GM18868 (cell line): Measurements from ENCODE around the gene KLF3.

ENCODE experiments used
- ATAC-seq: cut with Tn5 transposase; IDR thresholded peaks from one replicate; pipeline ENCODE4 v1.9.1; 2021; ENCODE audit warnings: mild to moderate bottlenecking, moderate library complexity; ENCODE audit not compliant: unreplicated experiment

Gene KLF3

DNA sequence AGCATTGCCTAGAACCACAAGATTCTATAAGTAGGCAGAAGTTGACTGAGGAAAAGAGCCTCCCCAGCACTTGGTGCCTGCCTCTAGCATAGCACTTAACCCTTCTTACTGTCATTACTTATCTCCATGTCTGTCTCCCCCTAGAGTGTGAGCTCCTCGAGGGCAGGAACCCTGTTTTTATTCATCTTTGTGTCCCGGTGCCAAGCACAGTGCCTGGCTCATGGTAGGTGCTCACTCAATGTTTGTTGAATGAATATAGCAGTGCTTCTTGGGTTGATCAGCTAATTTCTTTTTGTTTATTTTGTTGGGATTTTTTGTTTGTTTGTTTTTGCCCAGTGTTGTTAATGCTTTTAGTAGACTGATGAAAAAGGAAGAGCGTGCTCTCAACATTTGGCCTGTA lies 30.3 kb downstream of the KLF3 start:
- ATAC-seq: no peak

DNA sequence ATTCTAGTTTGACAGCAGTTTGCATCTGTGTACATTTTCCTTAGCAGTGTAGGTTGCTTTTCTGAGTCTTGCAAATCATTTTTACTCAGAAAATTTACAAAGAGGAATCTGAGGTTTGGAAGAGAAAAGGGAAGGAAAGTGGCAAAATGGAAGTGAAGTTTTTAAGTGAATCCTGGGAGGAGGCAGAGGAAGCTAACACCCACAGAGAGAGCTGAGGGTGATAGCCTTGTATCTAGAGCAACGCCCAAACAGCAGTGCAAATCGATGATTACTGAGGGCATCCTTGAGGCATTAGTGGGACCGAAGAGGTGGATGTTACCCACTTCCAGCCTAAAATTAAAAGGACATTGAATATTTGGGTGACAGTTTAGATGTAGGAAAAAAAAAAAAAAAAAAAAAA lies 31.8 kb downstream of the KLF3 start:
- ATAC-seq: no peak

DNA sequence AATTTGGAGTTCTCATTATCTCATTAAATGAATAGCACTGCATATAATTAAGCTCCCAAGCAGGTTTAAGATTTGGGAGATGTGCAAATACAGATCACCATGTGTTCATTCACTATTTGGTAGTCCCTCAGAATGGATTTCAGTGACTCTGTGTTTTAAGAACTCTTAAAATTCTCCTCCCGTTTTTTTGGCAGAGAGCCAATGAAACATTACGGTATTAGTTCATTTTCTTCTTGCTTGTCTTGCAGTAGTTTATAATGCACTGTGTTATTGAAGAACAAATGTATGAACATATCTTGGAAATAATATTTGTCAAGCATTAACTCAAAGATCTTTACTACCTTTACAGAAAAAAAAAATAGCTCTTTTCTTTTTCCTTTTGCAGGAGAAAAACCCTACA lies 32.7 kb downstream of the KLF3 start:
- ATAC-seq: no peak

DNA sequence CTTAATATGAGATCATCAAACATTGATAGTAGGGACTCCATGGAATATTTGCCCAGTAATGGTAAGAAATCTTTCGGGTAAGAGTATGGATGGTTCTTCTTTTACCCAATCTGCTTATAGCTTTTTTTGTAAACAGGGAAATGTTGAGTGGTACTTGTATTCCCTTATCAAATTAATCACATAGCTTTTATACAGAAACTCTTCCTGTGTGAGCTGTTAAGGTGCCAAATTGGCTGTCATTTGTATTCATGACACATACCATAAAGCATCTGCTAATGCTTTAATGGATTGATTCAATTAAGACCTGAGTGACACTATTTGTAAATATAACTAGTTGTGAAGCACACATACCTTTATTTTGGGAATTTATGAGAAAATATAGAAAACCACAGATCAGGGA lies 34.2 kb downstream of the KLF3 start:
- no peak for ATAC-seq

DNA sequence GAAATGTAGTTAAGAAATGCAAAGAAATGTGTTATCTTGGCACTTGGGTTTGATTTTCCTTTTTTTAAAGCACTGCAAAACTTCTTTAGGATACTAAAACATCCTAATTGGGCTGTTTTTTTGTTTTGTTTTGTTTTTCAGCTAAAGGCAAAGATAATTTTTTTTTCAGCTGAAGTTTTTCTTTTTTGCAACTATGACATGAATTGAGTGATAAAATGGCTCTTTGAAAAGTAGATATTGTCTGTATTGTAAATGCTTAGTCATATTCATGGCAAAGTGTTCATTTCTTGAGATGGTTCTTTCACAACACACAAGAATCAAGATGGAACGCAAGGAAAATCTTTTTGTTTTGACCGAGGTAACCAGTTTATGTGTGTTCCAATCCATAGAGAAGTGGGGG lies 35.1 kb downstream of the KLF3 start:
- no peak for ATAC-seq

DNA sequence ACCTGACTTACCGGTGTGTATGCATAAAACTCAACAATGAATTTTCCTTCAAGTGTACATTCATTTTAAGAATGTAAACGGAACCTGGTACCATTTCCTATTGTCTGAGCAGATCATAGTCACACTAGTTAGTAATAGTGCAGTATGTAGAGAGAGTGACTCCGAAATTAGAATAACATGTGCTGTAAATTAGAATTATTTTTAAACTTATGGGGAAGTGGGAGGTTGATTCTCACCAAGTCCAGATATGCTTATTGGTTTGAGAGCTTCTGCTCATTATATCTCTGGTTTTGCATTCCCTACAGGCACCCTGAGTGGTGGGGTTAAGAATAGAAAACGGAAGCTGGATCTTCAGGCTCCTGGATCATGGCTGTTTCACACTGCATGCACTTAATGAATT lies 39.6 kb downstream of the KLF3 start:
- peak; percentile 63 for ATAC-seq

DNA sequence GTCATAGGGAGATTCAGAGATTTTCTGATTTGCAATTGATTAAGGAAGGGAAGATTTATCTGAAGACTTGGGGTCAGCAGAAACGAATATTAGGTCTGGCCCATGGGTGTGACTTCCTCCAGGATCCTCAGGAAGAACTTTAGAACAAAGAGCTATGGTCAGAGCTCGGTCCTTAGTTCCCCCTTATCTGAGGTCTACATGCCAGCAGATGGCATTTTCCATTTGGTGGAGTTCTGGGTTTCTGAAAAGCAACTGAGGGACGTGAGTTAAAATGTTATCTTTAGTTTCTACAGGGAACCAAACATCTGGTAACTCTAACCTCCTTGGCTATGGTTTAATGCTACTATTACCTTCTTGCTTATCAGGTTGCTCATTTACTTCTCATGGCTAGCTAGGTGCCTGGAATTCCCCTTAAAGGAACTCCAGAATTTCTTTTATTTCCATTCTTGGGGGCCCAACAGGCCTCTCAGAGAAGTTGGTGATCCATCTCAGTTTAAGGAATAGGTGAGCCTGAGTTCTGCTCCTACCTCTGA lies 40.7 kb downstream of the KLF3 start:
- no peak for ATAC-seq

DNA sequence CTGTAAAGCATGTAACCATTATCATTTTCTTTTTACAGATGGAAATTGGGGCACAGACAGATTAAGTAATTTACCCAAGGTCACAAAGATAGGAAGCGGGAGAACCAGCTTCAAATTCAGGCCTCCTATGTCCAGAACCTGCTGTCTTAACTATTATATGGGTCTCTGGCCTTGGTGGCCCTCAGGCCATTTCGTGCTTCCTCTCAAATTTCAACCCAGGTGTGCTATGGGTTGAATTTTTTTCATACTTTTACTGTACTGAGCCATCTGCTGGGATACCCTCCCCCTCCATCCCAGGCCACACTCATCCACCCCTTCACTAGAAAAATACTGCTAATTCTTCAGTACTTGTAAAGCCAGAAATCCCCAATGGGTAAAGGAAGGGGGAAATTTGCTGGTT lies 42.3 kb downstream of the KLF3 start:
- no peak for ATAC-seq

DNA sequence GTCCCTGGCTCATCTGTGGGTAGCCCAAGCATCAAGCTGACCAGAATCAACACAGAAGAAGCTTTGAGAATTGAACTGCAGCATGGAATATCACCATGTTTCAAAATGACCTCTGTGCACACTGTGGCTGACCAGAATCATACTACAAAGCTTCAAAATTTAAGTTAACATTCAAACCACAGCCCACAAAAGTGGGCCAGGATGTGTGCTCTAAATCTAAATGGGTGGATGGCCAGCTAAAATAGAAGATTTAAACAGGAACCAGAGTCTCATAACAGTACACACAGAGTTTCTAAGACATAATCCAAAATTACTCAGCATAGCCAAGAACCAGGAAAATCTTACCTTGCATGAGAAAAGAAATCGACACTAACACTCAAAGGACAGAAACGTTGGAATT lies 46.1 kb downstream of the KLF3 start:
- peak; percentile 61 for ATAC-seq

DNA sequence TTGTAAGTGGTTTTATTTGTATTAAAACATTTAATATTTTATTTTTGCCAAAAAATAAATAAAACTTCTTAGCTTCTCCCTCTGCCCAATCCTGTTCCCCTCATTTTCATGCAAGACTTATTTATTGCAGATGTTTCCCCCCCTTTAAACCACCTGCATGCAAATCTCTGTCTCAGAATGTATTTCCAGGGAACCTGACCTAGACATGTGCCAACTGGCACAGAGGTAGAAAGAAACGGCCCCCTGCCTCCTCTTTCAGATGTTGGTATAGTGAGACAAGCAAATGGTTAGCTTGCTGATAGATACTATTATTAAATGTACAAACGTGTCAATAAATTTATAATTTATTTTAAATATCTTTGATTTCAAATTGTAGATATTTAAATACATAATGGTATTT lies 47.1 kb downstream of the KLF3 start:
- no peak for ATAC-seq

DNA sequence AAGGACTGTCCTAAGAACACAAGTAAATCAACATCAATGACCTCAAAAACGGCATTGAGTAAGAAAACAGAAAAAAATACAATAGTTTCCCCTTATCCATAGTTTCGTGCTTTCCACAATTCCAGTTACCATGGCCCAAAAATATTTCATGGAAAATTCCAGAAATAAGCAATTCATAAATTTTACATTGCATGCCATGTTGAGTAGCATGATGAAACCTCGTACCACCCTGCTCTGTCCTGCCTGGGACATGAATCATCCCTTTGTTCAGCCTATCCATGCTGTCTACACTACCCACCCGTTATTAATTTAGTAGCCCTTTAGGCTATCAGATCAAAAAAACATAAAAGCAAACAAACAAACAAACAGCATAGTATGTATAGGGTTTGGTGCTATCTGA lies 51.1 kb downstream of the KLF3 start:
- ATAC-seq: no peak

DNA sequence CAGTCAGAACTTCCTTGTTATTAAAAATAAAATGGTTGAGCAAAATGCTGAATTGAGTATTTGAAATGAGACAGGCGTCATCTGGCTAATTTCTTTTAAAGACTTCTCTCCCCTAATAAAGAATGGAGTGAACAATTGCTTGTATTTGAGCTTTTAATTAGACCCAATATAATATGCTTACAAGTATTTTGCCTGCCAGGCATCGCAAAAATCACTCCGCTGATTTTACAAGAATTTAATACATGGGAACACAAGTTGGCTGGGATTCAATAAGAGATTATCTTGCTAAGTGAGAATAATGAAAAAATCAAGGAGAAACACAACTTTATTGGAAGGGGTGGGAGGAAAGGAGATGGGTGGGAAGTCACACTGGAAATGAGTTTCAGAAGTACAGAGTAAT lies 52.3 kb downstream of the KLF3 start:
- ATAC-seq: no peak

DNA sequence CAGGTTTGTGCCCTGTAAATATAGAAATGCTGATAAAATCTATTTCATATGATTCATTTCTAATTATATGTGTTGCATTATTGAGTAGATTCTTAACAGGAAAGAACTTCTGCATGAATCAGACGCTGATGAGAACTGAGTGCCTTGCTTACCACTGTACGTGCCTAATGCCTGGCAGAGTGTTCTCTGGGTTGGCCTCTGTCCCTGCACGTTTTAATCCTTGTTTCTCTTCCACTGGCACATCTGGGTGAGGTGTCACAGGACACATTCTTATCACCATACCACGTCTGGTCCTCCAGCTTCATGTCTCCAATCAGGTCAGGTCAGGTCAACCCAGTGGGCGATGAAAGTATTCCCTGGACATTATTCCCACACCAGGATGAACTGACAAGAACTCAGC lies 53.6 kb downstream of the KLF3 start:
- no peak for ATAC-seq

DNA sequence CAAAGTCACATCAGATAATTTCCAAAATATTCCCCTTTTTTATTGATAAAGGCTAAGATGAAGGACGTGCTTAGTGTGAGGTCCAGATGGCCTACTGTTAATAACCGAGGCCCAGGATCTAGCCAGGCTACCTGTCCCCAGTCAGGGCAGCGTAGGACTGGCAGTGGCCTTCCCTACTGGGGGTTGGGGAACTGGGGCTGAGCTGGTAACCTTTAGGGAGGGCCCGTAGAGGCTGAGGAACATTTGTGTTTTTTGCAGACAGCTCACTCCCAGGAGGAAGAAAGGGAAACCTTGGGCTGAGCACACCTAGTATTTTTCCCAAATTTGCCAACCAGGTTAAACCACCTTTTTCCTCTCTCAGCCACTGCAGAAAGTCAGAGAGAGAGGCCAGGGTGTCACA lies 59.1 kb downstream of the KLF3 start:
- no peak for ATAC-seq

DNA sequence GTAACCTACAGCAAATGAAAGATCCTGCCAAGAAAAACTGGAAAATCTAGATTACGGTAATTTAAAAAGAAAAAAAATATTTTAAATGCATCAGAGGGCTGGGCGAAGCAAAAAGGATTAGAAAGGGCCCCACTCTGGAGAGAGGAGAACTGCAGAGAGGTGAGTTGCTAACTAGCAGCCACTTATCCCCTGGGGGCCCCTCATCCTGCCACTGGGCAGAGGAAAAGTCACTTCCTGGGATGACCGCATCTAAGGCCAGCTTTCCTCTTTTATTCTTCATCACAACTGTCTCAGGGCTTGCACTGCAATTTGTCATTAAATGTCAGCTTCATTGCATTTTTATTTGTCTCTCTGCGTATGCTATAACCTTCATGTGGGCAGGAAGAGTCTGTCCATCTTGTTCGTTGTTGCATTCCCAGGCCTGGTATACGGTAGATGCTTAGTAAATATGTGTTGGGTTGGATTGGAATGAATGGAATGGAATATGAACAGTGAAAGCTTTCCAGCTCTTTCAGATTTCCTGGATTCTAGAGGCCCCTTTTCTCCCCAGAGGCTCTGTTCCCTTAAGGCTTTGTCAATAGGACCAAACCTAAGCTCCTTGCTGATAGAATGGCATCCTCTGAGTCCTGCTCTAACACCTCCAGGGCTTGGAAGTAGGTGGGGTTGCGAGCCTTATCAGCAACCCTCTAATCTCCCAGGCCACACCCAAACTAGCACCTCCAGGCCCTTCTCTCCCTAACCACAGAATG lies 59.9 kb downstream of the KLF3 start:
- ATAC-seq: no peak

DNA sequence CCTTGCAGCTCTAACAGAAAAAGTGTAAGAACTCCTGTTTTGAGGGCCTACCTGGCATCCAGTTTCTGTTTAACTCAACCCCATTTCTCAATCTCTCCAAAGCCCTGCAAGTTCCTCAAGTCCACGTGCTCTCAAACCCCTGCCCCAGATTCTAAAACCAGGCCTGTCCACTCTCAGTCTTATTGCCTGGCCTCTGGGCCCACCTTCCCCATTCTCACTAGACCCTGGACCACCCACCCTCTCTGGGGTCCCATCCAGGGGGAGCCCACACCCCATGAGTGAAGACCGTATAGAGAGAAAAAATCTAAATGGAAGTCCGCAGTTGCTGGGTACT lies 60.4 kb downstream of the KLF3 start:
- ATAC-seq: no peak

DNA sequence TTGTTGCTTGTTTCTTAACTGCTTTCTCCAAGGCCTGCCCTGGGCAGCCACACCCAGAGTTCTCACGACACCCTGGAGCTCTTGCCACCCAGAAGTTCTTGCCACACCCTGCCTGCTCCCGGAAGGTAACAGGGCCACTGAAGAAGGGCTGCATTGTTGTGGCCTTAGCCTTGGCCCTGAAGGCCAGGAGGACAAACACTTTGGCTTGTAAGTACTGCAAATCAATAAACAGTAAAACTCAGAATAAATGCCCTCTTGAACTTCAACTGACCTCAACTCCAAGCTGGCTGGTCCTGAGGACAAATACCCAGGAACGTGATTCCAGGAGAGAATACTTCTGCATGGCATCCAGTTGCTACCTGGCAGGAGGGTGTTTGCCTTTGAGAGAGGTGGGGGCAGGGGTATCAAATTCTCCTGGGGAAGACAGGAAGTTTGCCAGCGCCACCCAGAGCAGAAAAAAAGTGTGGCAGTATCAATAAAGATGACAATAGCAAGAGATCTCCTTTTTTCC lies 64.7 kb downstream of the KLF3 start:
- ATAC-seq: no peak

DNA sequence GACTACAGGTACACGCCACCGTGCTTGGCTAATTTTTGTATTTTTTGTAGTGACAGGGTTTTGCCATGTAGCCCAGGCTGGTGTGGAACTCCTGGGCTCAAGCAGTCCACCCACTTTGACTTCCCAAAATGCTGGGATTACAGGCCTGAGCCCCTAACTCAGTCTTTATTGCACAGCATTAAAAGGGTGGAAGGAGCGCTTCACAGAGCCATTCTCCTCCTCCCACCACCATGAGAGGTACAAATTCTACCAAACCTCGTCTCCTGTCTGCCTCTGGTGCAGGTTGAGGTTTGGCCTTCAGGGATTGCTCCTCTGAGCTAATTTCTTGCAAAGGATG lies 66.5 kb downstream of the KLF3 start:
- ATAC-seq: no peak

DNA sequence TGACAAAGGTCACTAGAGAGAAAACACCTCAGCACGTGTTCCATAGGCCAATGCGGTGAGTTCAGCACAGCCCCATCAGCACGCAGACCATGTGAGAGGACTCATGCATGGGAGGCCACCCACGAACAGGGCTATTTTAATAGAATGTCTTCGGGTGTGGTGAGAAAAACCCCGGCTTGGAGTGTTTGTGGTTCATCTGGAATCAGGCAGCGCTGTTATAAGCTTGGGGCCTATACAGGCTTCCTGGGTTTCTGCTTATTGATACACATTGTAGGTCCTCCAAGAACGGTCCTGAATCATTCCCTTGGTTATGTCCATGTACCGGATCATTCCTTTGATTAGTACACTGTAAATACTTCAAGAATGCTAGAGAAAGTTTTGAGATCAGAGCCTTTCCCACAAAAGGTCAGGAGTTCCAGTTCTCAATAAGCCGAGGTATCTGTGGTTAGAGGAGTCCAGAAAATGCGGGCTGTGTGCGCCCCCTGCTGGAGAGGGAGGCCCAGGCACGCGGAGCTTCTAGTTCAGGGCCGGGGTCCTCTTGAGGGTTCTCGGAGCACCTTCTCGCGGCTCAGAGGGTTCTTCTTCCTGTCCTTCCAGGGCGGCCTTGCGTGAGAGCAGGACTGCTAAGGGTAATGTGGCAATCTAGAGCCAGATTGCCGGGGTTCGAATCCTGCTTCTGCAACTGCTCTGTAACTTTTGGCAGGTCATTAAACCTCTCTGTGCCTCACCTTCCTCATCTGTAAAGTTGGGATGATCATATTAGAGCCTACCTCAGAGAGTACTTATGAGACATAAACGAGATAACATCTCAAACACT lies 67.0 kb downstream of the KLF3 start:
- ATAC-seq: peak; percentile 95

DNA sequence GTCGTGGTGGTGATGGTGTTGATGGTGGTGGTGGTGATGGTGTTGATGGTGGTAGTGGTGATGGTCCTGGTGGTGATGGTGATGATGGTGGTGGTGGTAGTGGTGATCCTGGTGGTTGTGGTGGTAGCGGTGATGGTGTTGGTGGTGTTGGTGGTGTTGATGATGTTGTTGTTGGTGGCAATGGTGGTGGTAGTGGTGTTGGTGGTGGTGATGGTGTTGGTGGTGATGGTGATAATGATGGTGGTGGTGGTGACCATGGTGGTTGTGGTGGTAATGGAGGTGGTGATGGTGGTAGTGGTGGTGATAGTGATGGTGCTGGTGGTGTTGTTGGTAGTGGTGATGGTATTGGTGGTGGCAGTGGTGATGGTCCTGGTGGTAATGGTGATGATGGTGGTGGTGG lies 69.7 kb downstream of the KLF3 start:
- ATAC-seq: no peak

DNA sequence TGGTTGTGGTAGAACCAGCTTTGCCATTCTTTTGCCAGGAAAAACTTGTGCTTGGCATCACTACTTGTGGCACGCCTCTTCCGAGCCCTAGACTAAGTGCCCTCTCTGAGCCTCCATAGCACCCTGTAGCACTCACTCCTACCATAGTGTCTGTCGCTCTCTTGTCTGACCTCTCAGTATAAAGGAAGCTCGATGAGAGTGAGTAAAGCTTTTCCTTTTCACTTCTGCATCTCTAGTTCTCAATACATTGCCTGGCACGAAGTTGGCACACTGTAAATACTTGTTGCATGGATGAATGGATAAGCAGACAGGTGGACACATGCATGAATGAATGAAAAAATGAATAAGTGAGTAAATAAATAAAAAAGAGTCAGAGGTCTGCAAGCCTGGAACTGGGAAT lies 70.4 kb downstream of the KLF3 start:
- ATAC-seq: no peak

DNA sequence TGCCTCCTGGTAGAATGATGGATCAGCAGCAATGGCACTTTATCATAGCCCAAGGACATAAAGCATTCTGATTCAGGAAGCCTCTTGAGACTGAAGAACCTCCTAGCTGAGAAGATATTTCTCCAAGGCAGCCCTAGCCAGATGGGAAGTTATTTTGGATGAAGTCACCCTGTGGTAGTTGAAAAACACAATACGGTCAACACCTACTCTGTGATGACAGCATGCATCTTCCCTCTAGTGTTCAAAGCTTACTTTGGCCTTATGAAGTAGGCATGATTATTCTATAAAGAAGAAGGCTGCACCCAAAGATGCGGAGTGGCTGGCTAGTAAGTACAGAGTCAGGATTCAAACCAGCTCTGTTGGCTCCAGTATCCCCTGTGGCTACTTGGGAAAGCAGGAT lies 70.9 kb downstream of the KLF3 start:
- ATAC-seq: no peak
